ENCODE data around the gene PKDCC.

GRCh38 chr2:42100683-42101205 is 52.9 kb downstream of the PKDCC start:
- TF ChIP-seq CTCF (IDR thresholded peaks at IDR 0.05) (no peak), POLR2A (IDR thresholded peaks at IDR 0.05) (no peak)
